ENCODE measurements around the gene MICAL1.

Gene MICAL1

DNA sequence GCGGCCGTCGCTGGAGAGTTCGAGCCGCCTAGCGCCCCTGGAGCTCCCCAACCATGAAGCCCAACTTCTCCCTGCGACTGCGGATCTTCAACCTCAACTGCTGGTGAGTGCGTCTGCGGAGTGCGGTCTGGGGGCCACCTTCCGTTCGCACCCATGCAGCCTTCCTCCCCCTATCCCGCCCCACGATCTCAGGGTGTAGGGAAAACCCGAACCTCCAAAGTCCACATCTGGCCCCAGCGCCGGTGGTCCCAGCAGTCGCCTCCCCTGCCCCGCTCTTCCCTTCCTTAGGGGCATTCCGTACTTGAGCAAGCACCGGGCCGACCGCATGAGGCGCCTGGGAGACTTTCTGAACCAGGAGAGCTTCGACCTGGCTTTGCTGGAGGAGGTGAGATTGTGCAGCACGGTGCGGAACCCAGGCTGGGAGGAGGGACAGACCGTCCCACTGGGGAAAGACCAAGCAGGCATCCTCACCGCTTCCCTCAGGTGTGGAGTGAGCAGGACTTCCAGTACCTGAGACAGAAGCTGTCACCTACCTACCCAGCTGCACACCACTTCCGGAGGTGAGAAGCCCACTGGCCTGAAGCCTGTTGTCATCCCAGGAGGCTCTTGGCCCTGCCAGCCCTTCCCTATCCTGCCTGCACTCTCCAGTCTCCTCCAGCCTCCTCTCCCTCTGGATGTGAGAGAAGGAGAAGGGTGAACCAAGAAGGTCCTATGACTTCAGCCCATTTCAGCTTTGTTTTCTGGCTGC is 14.3 kb downstream of the MICAL1 start:
- H3K36me3 Mint-ChIP-seq (ENCODE audit: low read depth): peaks cover 9% of the 10 kb centered on the region
- peak overlapping the region; percentile 77 to 90 (median 85) for H3K27ac Mint-ChIP-seq
- peak overlapping the region; percentile 97 to 98 (median 97) for H3K4me3 Mint-ChIP-seq
- TF ChIP-seq, protein P1, sequence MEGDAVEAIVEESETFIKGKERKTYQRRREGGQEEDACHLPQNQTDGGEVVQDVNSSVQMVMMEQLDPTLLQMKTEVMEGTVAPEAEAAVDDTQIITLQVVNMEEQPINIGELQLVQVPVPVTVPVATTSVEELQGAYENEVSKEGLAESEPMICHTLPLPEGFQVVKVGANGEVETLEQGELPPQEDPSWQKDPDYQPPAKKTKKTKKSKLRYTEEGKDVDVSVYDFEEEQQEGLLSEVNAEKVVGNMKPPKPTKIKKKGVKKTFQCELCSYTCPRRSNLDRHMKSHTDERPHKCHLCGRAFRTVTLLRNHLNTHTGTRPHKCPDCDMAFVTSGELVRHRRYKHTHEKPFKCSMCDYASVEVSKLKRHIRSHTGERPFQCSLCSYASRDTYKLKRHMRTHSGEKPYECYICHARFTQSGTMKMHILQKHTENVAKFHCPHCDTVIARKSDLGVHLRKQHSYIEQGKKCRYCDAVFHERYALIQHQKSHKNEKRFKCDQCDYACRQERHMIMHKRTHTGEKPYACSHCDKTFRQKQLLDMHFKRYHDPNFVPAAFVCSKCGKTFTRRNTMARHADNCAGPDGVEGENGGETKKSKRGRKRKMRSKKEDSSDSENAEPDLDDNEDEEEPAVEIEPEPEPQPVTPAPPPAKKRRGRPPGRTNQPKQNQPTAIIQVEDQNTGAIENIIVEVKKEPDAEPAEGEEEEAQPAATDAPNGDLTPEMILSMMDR (IDR thresholded peaks at IDR 0.05; ENCODE audit: unreplicated experiment in 3 of 3): peak in 2 of 3 experiments; percentile 14 to 35
- H3K9me3 Mint-ChIP-seq: no peaks in the 10 kb centered on the region
- no peaks in the 10 kb centered on the region for H3K27me3 Mint-ChIP-seq (ENCODE audit: low read depth)
- peaks cover 17% of the 10 kb centered on the region for H3K4me1 Mint-ChIP-seq

DNA sequence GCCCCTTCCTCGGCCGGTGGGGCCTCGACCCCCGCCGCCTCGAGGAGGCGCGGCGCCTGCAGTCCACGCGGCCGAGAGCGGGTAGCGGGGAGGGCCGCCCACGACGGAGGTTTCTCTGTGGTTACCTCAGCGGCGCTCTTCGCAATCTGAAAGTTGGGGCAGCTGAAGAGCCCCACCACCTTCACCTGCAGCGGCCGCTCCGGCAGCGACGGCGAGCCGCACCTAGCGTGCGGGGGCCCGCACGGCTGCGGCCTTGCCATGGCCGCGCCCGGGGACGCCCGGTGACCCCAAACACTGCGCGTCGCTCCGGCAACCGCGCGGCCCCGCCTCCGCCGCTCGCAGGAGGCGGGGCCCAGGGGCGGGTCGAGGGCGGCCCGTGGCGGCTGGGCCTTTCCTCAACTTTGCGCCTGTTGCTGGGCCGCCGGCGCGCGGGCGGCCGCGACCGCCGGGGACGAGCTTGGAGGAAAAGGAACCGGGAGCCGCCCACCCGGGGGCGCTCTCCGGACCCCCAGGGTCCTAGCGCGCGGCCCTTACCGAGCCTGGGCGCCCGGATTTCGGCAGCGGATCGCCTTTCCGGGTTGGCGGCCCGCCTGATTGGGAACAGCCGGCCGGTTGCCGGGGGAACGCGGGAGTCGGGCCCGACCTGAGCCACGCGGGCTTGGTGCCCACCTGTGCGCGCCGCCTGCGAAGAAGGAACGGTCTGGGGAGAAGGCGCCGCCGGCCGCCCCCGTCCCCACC is 15.1 kb downstream of the MICAL1 start, which contains the start of the genes PPIL6 and SMPD2:
Gene PPIL6, minus strand, starts transcription at position 298 of the 738 bp plus-strand sequence. Its CDS starts 38 bp downstream, at position 260.
Gene SMPD2, plus strand, starts transcription at position 394 of the 738 bp plus-strand sequence. CDS start 398 bp downstream, outside the sequence.
- peaks cover 17% of the 10 kb centered on the region for H3K4me1 Mint-ChIP-seq
- H3K36me3 Mint-ChIP-seq (ENCODE audit: low read depth): peaks cover 6% of the 10 kb centered on the region
- peak within 1 kb of the TSS; percentile 83 to 94 (median 90) for H3K27ac Mint-ChIP-seq
- H3K4me3 Mint-ChIP-seq: peak within 1 kb of the TSS; percentile 97 to 98 (median 97)
- H3K9me3 Mint-ChIP-seq: no peaks in the 10 kb centered on the region
- TF ChIP-seq, protein P1 (IDR thresholded peaks at IDR 0.05; ENCODE audit: unreplicated experiment in 3 of 3): peak in 1 of 3 experiments; percentile 39
- no peaks in the 10 kb centered on the region for H3K27me3 Mint-ChIP-seq (ENCODE audit: low read depth)

DNA sequence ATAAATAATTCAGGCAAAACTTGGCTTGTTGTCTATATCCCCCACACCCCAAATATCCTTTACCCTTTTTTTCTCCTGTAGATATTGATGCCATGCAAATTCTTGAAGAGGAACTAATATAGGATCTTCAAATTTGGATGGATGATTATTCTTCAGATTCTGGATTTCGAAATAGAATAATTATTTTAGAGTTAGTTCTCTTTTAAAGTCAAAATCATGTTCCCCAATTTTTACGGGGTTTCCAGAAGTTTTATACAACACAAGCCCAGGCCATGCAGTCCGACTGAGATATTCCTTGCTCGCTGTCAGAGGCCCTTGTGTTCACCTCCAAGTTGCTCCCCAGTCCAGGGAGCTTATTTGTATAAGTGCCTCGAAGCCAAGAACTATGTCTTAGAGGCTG is 19.5 kb downstream of the MICAL1 start:
- H3K27me3 Mint-ChIP-seq (ENCODE audit: low read depth): no peaks in the 10 kb centered on the region
- no peaks in the 10 kb centered on the region for H3K36me3 Mint-ChIP-seq (ENCODE audit: low read depth)
- no peaks in the 10 kb centered on the region for H3K9me3 Mint-ChIP-seq
- H3K4me1 Mint-ChIP-seq: peaks cover 5% of the 10 kb centered on the region
- H3K4me3 Mint-ChIP-seq: no peak overlapping the region
- TF ChIP-seq, protein P1 (IDR thresholded peaks at IDR 0.05; ENCODE audit: unreplicated experiment in 3 of 3): no peak
- H3K27ac Mint-ChIP-seq: no peak overlapping the region

DNA sequence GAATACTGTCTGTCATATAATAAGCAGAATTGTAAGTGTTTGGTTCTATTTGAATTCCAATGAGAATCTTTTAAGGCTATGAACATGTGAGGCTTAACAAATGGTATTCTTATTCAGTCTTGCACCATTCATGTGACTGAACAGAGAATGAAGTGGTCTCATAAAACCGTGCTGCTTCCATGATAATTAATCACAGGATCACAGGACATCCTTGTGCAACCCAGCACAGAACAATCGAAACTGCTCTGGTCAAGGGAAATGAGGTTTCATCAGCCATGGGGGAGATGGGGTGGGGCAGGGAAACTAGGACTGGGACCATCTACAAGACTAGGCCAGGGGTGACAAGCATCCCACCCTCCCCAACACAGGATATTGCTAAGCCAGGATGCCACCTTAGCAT is 21.1 kb downstream of the MICAL1 start:
- Mint-ChIP-seq H3K27ac (no peak overlapping the region), H3K36me3 (ENCODE audit: low read depth) (no peaks in the 10 kb centered on the region), H3K9me3 (no peaks in the 10 kb centered on the region), H3K4me1 (peaks cover under 1% of the 10 kb centered on the region), H3K27me3 (ENCODE audit: low read depth) (no peaks in the 10 kb centered on the region), H3K4me3 (no peak overlapping the region)
- TF ChIP-seq, protein P1 (IDR thresholded peaks at IDR 0.05; ENCODE audit: unreplicated experiment in 3 of 3): no peak

DNA sequence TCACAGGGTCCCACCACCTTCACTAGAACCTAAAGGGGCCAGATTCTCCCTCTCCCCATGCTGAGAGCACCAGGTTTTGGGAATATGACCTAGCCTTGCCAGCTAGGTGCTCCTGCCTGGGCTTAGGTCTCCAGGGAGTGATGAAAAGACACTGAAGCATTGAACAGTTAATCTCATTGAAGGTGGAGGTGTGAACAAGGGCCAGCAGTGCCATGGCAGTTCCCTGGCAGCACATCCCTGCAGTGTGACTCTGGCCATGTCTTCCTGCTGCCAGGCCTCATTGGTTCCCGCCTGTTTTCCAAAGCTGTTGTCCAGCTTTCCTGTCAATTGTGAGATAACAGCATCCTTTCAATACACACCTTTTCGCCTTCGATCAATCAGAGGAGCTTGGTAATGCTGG is 26.1 kb downstream of the MICAL1 start:
- peak overlapping the region in 1 of 3 experiments; percentile 16 for H3K27ac Mint-ChIP-seq
- no peaks in the 10 kb centered on the region for H3K27me3 Mint-ChIP-seq (ENCODE audit: low read depth)
- H3K4me1 Mint-ChIP-seq: peaks cover 6% of the 10 kb centered on the region

More for the DNA sequence above, 26.1 kb downstream of the MICAL1 start:
- Mint-ChIP-seq H3K9me3 (no peaks in the 10 kb centered on the region), H3K36me3 (ENCODE audit: low read depth) (no peaks in the 10 kb centered on the region), H3K4me3 (no peak overlapping the region)
- TF ChIP-seq, protein P1 (IDR thresholded peaks at IDR 0.05; ENCODE audit: unreplicated experiment in 3 of 3): no peak

Data from nephron (organoid).